Endothelial cell (in vitro differentiated cells): Measurements from ENCODE around the gene FBN2. TPM values are rescaled to one million over a fixed set of nuclear protein-coding genes. Genes with fewer than 3 reads are reported as not detected.

Experiments
- DNase-seq: peaks from one replicate; pipeline ENCODE4 v3.0.0; 2021; ENCODE audit warnings: low spot score
- H3K27ac Mint-ChIP-seq: one replicate; pipeline ENCODE4 v1.8.0; 2021; ENCODE audit warnings: mixed read lengths, inconsistent platforms; ENCODE audit not compliant: unreplicated experiment
- H3K27me3 Mint-ChIP-seq: one replicate; pipeline ENCODE4 v1.8.0; 2021; ENCODE audit warnings: mild to moderate bottlenecking, moderate library complexity, mixed read lengths, inconsistent platforms; ENCODE audit not compliant: unreplicated experiment
- H3K36me3 Mint-ChIP-seq: one replicate; pipeline ENCODE4 v1.8.0; 2021; ENCODE audit warnings: mild to moderate bottlenecking, low read depth, mixed read lengths, inconsistent platforms; ENCODE audit not compliant: unreplicated experiment
- H3K4me1 Mint-ChIP-seq: one replicate; pipeline ENCODE4 v1.8.0; 2021; ENCODE audit warnings: mild to moderate bottlenecking, mixed read lengths, inconsistent platforms; ENCODE audit not compliant: unreplicated experiment
- H3K4me3 Mint-ChIP-seq: one replicate; pipeline ENCODE4 v1.8.0; 2021; ENCODE audit warnings: mild to moderate bottlenecking, mixed read lengths, inconsistent platforms; ENCODE audit not compliant: unreplicated experiment
- H3K9me3 Mint-ChIP-seq: one replicate; pipeline ENCODE4 v1.8.0; 2021; ENCODE audit warnings: mixed read lengths, inconsistent platforms; ENCODE audit not compliant: unreplicated experiment
- CTCF ChIP-seq: fragments of 200-600 bp; sonication (generic); IDR thresholded peaks from one replicate; pipeline ENCODE4 v1.5.0; 2021; ENCODE audit warnings: antibody characterized with exemption; ENCODE audit not compliant: unreplicated experiment
- total RNA-seq: library from RNA; stranded (reverse); fragmentation: NEBNext Ultra II Directional; extraction: Animal tissue kit (Norgen Biotek cat#: 25700); gene quantifications from one replicate; pipeline ENCODE4 v1.2.1, GENCODE V29; 2021; ENCODE audit not compliant: unreplicated experiment

Gene FBN2
- total RNA-seq, 1 donor from 2014 or later, result 106 TPM

GRCh38 chr5:128273736-128274135 lies 264.3 kb downstream of the FBN2 start:
- Mint-ChIP-seq H3K9me3 (no peaks in the 10 kb centered on the region), H3K27me3 (no peaks in the 10 kb centered on the region), H3K4me3 (no peak overlapping the region), H3K4me1 (no peaks in the 10 kb centered on the region), H3K36me3 (peaks cover 4% of the 10 kb centered on the region), H3K27ac (no peak overlapping the region)
- DNase-seq, result no peak
- TF ChIP-seq CTCF, result no peak

GRCh38 chr5:128271859-128272464 lies 266.1 kb downstream of the FBN2 start:
- Mint-ChIP-seq H3K4me3 (no peak overlapping the region), H3K36me3 (peaks cover 9% of the 10 kb centered on the region), H3K27ac (no peak overlapping the region), H3K27me3 (no peaks in the 10 kb centered on the region), H3K9me3 (no peaks in the 10 kb centered on the region), H3K4me1 (no peaks in the 10 kb centered on the region)
- no peak for TF ChIP-seq CTCF
- DNase-seq, result no peak

- no peaks in the 10 kb centered on the region for H3K4me1 Mint-ChIP-seq
- no peak overlapping the region for H3K27ac Mint-ChIP-seq
- DNase-seq, result no peak
- H3K4me3 Mint-ChIP-seq, result no peak overlapping the region
- TF ChIP-seq CTCF, result no peak
- H3K36me3 Mint-ChIP-seq, result peaks cover 12% of the 10 kb centered on the region
- H3K9me3 Mint-ChIP-seq, result no peaks in the 10 kb centered on the region
- no peaks in the 10 kb centered on the region for H3K27me3 Mint-ChIP-seq
Measured at GRCh38 chr5:128271071-128271470, 267.0 kb downstream of the FBN2 start.

- no peak for TF ChIP-seq CTCF
- Mint-ChIP-seq H3K27ac (no peak overlapping the region), H3K4me1 (no peaks in the 10 kb centered on the region), H3K36me3 (peaks cover 29% of the 10 kb centered on the region), H3K4me3 (no peak overlapping the region), H3K9me3 (no peaks in the 10 kb centered on the region), H3K27me3 (no peaks in the 10 kb centered on the region)
- DNase-seq, result no peak
Measured at GRCh38 chr5:128264564-128265360, 273.3 kb downstream of the FBN2 start.

GRCh38 chr5:128263357-128263756 lies 274.7 kb downstream of the FBN2 start:
- DNase-seq, result no peak
- H3K9me3 Mint-ChIP-seq, result no peaks in the 10 kb centered on the region
- no peak overlapping the region for H3K27ac Mint-ChIP-seq
- no peak overlapping the region for H3K4me3 Mint-ChIP-seq
- H3K36me3 Mint-ChIP-seq, result peaks cover 37% of the 10 kb centered on the region
- no peak for TF ChIP-seq CTCF
- no peaks in the 10 kb centered on the region for H3K27me3 Mint-ChIP-seq
- H3K4me1 Mint-ChIP-seq, result no peaks in the 10 kb centered on the region
